HepG2 (cell line): ENCODE measurements around the gene CNIH3. TPM values are rescaled to one million over a fixed set of nuclear protein-coding genes. Genes with fewer than 3 reads are reported as not detected.
A peak's percentile ranks its signal among the peaks of the same experiment; 100 is the strongest.

ENCODE experiments used
- AHDC1 ChIP-seq: sonication (generic); formaldehyde crosslinking; IDR thresholded peaks from 2 replicates; pipeline ENCODE4 v1.5.1; 2020; ENCODE audit warnings: mild to moderate bottlenecking, missing genetic modification reagents, borderline replicate concordance
- BORCS8-MEF2B ChIP-seq: sonication (generic); formaldehyde crosslinking; IDR thresholded peaks from 2 replicates; pipeline ENCODE4 v1.8.0; 2022; ENCODE audit warnings: mild to moderate bottlenecking, missing genetic modification reagents
- CEBPB ChIP-seq: IDR thresholded peaks from 2 replicates; pipeline ENCODE4 v1.6.1; 2011; ENCODE audit warnings: low read depth, low read length, improper control_type of control experiment, borderline replicate concordance
- CEBPG ChIP-seq: IDR thresholded peaks from 2 replicates; pipeline ENCODE4 v1.6.1; 2016
- ESRRA ChIP-seq: sonication (generic); formaldehyde crosslinking; IDR thresholded peaks from 2 replicates; pipeline ENCODE4 v1.5.1; 2020; ENCODE audit warnings: mild to moderate bottlenecking, low read depth, missing genetic modification reagents
- IRF2 ChIP-seq: IDR thresholded peaks from 2 replicates; pipeline ENCODE4 v1.6.1; 2018; ENCODE audit warnings: missing genetic modification reagents, missing compliant biosample characterization
- POGZ ChIP-seq: sonication (generic); formaldehyde crosslinking; IDR thresholded peaks from 2 replicates; pipeline ENCODE4 v1.4.0; 2020; ENCODE audit warnings: mild to moderate bottlenecking, missing genetic modification reagents
- PTBP1 ChIP-seq: fragments of 200-400 bp; formaldehyde crosslinking; IDR thresholded peaks from 2 replicates; pipeline ENCODE4 v1.6.1; 2018; ENCODE audit warnings: low read length, low read depth; ENCODE audit not compliant: poor library complexity, severe bottlenecking
- RXRB ChIP-seq: IDR thresholded peaks from 2 replicates; pipeline ENCODE4 v1.6.1; 2016; ENCODE audit warnings: borderline replicate concordance, missing genetic modification reagents, missing compliant biosample characterization
- SMAD1 ChIP-seq: sonication (generic); formaldehyde crosslinking; IDR thresholded peaks from 2 replicates; pipeline ENCODE4 v1.4.0; 2020; ENCODE audit warnings: missing genetic modification reagents, low read depth, mild to moderate bottlenecking, borderline replicate concordance
- SMAD3 ChIP-seq: sonication (generic); formaldehyde crosslinking; IDR thresholded peaks from 2 replicates; pipeline ENCODE4 v1.4.0; 2020; ENCODE audit warnings: missing genetic modification reagents
- TCF7 ChIP-seq: sonication (generic); IDR thresholded peaks from 2 replicates; pipeline ENCODE4 v1.6.1; 2016; ENCODE audit warnings: antibody characterized with exemption, low read depth
- THAP11 ChIP-seq: IDR thresholded peaks from 2 replicates; pipeline ENCODE4 v1.6.1; 2016; ENCODE audit warnings: missing biosample characterization, missing genetic modification reagents
- TOE1 ChIP-seq: sonication (generic); formaldehyde crosslinking; IDR thresholded peaks from 2 replicates; pipeline ENCODE4 v1.4.0; 2020; ENCODE audit warnings: mild to moderate bottlenecking, missing genetic modification reagents
- ZBTB14 ChIP-seq: sonication (generic); formaldehyde crosslinking; IDR thresholded peaks from 2 replicates; pipeline ENCODE4 v1.4.0; 2020; ENCODE audit warnings: missing genetic modification reagents
- ZNF460 ChIP-seq: sonication (generic); formaldehyde crosslinking; IDR thresholded peaks from 2 replicates; pipeline ENCODE4 v1.5.1; 2020; ENCODE audit warnings: missing genetic modification reagents, mild to moderate bottlenecking, borderline replicate concordance
- ZNF512 ChIP-seq: sonication (generic); formaldehyde crosslinking; IDR thresholded peaks from 2 replicates; pipeline ENCODE4 v1.4.0; 2020; ENCODE audit warnings: mild to moderate bottlenecking, missing genetic modification reagents
- ZNF563 ChIP-seq: sonication (generic); formaldehyde crosslinking; IDR thresholded peaks from 2 replicates; pipeline ENCODE4 v1.8.0; 2022; ENCODE audit warnings: mild to moderate bottlenecking, moderate library complexity, missing genetic modification reagents
- ZNF605 ChIP-seq: sonication (generic); formaldehyde crosslinking; IDR thresholded peaks from 2 replicates; pipeline ENCODE4 v1.8.0; 2022; ENCODE audit warnings: mild to moderate bottlenecking, missing genetic modification reagents
- ZNF644 ChIP-seq: IDR thresholded peaks from 2 replicates; pipeline ENCODE4 v1.6.1; 2016; ENCODE audit warnings: low read depth
- ZNF7 ChIP-seq: IDR thresholded peaks from 2 replicates; pipeline ENCODE4 v1.6.1; 2016; ENCODE audit warnings: missing biosample characterization, missing genetic modification reagents
- ZNF768 ChIP-seq: sonication (generic); formaldehyde crosslinking; IDR thresholded peaks from 2 replicates; pipeline ENCODE4 v1.4.0; 2020; ENCODE audit warnings: missing genetic modification reagents
- ZNF841 ChIP-seq: sonication (generic); formaldehyde crosslinking; IDR thresholded peaks from 2 replicates; pipeline ENCODE4 v1.8.1; 2023; ENCODE audit warnings: missing genetic modification reagents, borderline replicate concordance
- polyA plus RNA-seq, 8 experiments: library from polyadenylated mRNA; depleted of rRNA in 3 of 8; stranded (reverse) in 7 of 8; unstranded in 1 of 8; fragments of >200 nt; fragmentation: Illumina TruSeq in 4 of 8; extraction: Trizol in 4 of 8; gene quantifications; 2 replicates each; pipeline versions ENCODE4 v1.2.1 to v1.2.3, GENCODE V29; 2011 to 2016; ENCODE audit warnings: low read depth in 4 of 8, missing spikeins in 1 of 8, mixed read lengths in 1 of 8; ENCODE audit not compliant: insufficient read depth in 1 of 8
- total RNA-seq, 5 experiments: library from RNA; depleted of rRNA; stranded (reverse); fragments of >200 nt; fragmentation: Illumina TruSeq; extraction: Trizol; gene quantifications; 2 replicates each; pipeline ENCODE4 v1.2.3, GENCODE V29; 2016; ENCODE audit warnings: low read depth in 1 of 5

Gene CNIH3
- total and polyA plus RNA-seq, 2 of the 13 experiments (the other 11 are each of a cell fraction or from before 2014, with no cell fraction given) = 0.36 to 1.1 TPM

GRCh38 chr1:224781800-224782199 lies 165.7 kb downstream of the CNIH3 start (continued):
- TF ChIP-seq AHDC1 = peak; percentile 43; the same call in 1 of the 2 replicates
- TF ChIP-seq SMAD1 (CRISPR knock-in tag) = no peak
- no peak for TF ChIP-seq TCF7
- no peak for TF ChIP-seq ZNF841 (CRISPR knock-in tag)
- TF ChIP-seq ZBTB14 (CRISPR knock-in tag) = no peak
- 0 out of 2 replicates have a peak, but pooled peaks have one; percentile 31 for TF ChIP-seq POGZ (CRISPR knock-in tag)
- no peak for TF ChIP-seq ZNF605 (CRISPR knock-in tag)
- peak; percentile 47; the same call in 1 of the 2 replicates for TF ChIP-seq IRF2 (CRISPR knock-in tag)
- TF ChIP-seq CEBPB = peak; percentile 54
- TF ChIP-seq CEBPG = peak; percentile 47; the same call in 1 of the 2 replicates
- TF ChIP-seq ESRRA (CRISPR knock-in tag) = no peak
- no peak for TF ChIP-seq ZNF768
- TF ChIP-seq ZNF512 (CRISPR knock-in tag) = no peak
- no peak for TF ChIP-seq ZNF563 (CRISPR knock-in tag)
- TF ChIP-seq ZNF460 (CRISPR knock-in tag) = no peak
- TF ChIP-seq ZNF644 (CRISPR knock-in tag) = peak; percentile 85
- no peak for TF ChIP-seq RXRB (CRISPR knock-in tag)
- TF ChIP-seq BORCS8-MEF2B = no peak
- no peak for TF ChIP-seq TOE1 (CRISPR knock-in tag)
- no peak for TF ChIP-seq PTBP1
- TF ChIP-seq THAP11 (CRISPR knock-in tag) = no peak
- no peak for TF ChIP-seq ZNF7
- no peak for TF ChIP-seq SMAD3
- TF ChIP-seq, all 625 proteins: peak for 17
